Stimulated activated CD4-positive, alpha-beta T cell treated with anti-CD3 and anti-CD28 coated beads, Interleukin-1b, Interleukin-23, amount 100 ng/mL, for 48 hours (primary cell): ENCODE results near the gene RPUSD2.

ENCODE experiments used
- DNase-seq: peaks from one replicate; pipeline ENCODE4 v3.0.0-alpha.2; 2020

Gene RPUSD2, protein sequence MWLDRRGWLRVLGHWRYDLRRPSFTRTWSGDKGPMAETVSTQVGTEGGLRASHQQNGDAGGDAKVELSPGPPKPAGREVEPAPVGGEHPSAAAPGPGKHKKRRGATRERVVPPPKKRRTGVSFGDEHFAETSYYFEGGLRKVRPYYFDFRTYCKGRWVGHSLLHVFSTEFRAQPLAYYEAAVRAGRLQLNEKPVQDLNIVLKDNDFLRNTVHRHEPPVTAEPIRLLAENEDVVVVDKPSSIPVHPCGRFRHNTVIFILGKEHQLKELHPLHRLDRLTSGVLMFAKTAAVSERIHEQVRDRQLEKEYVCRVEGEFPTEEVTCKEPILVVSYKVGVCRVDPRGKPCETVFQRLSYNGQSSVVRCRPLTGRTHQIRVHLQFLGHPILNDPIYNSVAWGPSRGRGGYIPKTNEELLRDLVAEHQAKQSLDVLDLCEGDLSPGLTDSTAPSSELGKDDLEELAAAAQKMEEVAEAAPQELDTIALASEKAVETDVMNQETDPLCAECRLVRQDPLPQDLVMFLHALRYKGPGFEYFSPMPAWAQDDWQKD

DNA sequence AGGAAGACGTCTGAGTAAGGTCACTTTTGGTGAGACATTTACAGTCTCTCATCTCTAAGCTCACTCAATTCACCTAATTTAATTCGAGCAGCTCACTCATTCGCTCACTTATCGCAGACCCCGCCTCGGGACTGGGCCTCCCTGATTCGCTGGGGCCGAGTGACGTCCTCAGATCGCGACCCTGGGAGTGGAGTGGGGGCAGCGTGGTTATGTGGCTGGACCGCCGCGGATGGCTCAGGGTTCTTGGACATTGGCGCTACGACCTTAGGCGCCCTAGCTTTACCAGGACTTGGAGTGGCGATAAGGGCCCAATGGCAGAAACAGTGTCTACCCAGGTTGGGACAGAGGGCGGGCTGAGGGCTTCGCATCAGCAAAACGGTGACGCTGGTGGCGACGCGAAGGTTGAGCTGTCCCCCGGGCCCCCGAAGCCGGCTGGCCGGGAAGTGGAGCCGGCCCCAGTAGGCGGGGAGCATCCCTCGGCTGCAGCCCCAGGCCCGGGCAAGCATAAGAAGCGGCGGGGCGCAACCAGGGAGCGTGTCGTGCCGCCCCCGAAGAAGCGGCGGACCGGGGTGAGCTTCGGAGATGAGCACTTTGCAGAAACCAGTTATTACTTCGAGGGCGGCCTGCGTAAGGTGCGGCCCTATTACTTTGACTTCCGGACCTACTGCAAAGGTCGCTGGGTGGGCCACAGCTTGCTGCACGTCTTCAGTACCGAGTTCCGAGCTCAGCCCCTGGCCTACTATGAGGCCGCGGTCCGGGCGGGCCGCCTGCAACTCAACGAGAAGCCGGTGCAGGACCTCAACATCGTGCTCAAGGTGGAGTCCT lies at the start of gene RPUSD2:
RPUSD2 (plus strand) TSS at position 171 of the 825 bp plus-strand sequence; CDS start at position 210, 39 bp downstream.
- DNase-seq: peak; percentile 94

DNA sequence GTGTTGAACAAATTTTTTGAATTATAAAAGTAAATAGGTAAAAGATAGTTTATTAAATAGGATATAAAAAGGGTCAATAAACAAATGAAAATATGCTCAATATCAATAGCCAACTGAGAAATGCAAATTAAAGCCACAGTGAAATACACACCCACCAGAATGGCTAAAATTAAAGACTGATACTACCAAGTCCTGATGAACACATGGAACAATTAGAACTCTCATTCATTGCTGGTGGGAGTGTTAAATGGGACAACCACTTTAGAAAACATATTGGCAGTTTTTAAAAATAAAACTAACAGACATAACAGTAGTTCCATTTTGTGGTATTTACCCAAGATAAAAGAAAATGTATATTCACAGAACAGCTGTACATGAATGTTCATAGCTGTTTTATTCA lies 45.5 kb upstream of the RPUSD2 start:
- DNase-seq: no peak

DNA sequence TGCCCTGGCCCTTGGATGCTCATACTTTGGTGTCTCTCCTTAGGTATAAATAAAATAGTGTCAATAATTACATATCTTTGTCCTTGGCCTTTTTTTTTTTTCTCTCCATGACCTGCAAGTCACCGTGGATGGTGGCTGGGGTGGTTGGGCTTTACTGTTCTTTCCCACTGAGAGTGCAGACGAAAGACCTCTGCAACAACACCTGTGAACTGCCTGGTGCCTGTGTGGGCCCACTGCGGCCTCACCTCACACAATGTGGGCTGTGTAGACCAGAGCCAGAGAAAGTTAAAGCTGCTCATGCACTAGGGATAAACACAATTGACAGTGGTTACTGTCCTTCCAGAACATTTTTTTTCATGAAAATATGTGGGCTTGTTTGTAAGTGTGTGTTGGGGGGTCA lies 43.2 kb upstream of the RPUSD2 start:
- DNase-seq: no peak

DNA sequence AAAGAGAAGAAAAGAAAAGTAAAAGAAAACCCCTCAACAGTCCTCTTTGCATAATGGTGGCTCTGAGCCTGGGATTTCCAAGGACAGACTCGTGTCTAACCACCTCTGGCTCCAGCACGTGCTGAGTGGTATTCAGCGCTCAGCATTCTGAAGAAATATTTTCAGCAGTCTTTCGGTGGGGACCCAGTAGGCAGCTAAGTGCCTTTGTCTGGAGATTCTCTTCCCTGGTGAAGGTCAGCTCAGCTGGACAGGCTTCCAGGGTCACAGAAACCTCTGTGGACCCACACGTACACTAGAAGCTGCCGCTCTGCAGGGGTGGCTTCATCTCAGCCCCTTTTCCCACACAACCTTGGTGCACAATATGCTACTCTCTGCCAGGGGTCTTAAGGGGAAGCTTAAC lies 40.3 kb upstream of the RPUSD2 start:
- DNase-seq: no peak

DNA sequence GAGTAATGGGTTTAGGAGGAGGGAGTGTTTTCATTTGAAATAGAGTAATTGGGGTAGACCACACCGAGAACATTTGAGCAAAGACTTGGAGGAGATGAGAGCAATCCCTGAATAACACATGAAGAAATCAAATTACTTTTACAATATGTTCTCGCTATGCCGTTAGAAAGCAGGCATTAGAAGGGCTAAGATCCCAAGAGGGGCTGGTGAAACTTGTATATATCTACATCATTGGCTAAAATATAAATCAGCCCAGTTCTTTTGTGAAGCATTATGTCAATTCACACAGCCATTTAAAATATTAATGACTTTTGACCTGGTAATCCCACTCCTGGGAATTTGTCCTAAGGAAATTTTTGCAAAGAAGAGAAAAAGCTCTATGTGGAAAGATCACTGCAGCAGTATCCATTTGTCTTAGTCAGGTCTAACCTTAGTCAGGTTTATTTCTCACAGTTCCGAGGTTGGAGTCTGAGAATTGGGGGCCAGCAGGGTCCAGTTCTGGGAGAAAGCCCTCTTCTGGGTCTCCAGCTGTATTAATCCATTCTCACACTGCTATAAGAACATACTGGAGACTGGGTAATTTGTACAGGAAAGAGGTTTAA lies 35.2 kb upstream of the RPUSD2 start:
- no peak for DNase-seq

DNA sequence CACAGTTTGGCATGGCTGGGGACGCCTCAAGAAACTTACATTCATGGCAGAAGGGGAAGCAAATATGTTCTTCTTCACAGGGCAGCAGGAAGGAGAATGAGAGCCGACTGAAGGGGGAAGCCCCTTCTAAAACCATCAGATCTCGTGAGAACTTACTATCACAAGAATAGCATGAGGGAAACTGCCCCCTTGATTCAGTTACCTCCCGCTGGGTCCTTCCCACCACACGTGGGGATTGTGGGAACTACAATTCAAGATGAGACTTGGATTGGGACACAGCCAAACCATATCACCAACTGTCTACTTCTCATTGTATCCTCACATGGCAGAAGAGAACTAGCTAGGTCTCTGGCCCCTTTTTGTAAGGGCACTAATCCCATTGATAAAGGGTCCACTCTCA lies 34.7 kb upstream of the RPUSD2 start:
- no peak for DNase-seq

DNA sequence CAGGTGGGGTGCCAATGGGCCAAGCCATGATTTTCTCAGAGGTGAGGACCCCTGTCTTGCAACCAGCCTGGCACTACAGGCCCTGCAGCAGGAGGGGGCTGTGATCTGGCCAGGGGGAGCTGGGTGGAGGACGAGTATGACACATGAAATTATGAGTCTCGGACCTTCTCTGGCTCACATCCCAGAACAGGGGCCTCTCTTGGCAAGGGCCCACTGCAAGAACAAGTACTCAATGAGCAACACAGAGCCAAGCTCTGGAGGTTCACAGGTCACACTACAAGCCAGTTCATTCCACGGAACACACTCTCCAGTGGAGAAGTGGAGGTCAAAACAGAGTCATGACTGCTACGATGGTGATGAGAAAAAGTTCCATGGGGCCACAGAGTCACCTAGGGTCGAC lies 32.6 kb upstream of the RPUSD2 start:
- DNase-seq: no peak

DNA sequence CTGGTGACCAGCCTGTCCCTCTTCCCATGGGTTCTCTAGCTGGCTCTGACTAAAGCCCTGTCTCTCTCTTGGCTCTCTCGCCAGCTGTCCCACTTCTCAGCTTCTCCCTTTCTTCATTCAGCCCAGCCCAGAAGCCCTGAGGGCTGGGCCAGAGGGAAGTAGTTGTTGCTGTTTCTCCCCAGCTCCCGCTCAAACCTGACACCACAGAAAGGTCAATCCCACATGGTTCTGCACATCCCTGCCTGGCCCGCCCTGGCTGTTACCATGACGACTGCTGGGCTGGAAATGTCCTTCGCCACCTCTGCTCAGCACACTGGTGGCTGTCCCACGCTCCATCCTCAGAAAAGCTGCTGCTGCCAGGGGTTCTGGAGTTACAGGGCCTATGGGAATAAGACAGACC lies 30.1 kb upstream of the RPUSD2 start:
- DNase-seq: no peak

DNA sequence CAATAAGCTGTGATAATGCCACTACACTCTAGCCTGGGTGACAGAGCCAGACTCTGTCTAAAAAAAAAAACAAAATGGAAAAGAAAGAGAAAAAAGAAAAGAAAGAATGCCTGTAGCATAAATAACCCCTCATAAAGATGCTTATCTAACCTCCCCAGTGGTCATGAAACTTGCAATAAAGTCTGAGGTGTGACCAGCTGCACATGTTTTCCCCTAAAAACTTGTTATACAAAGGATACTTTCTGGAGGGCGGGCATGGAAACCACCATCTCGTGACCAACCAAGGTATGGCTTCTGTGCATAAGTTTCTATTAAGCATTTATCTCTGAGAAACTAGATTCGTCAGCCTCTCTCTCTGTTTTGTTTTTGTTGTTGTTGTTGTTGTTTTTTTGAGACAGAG lies 26.0 kb upstream of the RPUSD2 start:
- DNase-seq: no peak

DNA sequence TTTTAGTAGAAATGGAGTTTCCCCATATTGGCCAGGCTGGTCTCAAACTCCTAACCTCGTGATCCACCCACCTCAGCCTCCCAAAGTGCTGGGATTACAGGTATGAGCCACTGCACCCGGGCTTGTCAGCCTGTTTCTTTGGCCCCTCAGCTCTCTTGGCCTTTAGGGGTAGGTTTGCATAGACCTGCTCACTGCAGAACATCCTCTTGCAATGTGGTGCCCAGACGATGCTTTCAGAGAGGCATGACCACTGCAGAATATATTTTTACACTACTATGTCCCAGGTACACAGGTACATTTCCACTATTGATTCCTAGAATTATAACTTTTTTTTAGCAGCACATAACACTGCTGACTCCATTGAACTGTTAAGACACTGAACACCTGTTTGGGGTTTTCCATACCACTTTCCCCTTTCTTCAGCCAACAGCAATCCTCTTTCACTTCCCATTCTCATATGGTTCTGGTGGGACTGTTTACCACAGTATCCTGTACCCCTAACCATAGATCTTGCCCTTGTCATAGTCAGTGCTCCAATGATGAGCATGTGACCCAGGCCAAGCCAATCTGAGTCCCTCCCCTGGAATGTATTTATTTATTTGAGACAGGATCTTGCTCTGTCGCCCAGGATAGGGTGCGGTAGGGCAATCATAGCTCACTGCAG lies 25.3 kb upstream of the RPUSD2 start:
- no peak for DNase-seq

DNA sequence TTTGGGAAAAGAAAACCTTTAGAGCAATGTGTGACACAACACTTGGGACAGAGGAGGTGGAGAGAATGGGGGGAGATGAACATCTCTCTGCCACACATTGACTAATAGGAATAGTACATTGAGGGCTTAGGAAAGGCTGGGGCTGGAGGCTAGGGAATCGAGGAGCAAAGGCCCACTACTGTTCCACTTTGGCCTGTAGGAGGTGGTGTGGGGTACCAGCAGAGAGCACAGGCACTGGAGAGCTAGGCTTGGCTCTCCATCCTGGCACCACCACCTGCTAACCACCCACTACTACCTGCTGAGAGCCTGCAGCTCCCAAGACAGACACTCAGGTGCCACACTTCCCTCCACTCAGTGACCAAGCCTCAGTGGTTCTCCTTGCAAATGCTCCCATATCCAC lies 23.6 kb upstream of the RPUSD2 start:
- DNase-seq: no peak

DNA sequence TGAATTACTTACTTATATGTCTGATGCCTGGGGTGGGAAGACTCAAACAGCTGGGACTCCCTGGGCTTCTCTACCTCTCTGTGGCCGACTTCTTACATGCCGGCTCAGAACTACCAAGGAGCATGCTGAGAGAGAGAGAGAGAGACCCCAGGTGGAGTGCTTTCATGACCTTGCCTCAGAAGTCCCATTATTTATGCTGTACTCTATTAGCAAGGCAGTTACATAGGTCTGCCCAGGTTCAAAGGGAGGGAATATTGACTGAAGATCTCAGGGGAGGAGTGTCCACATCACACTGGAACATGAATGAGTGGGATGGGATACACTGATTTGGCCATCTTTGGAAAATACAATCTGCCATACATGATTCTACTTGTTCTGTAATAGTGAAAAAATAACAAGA lies 20.5 kb upstream of the RPUSD2 start:
- no peak for DNase-seq

DNA sequence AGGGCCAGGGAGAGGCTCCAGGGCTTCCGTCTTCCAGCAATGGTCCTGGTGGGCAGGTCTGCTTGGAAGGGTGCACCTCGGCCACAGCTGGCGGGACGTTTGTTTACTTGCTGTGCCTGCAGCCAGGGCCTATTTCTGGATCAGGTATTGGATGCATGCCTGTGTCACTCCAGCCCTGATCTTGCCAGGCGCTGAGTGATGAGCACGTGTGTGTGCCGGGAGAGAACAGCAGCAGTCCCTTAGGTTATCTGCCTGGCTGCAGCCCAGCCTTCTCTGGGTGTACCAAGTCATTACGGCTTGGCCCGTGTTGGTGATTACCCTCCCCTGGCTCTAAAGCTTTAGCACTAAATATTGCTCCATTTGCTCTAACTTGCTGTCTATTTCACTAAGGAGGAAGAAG lies 19.2 kb upstream of the RPUSD2 start:
- DNase-seq: no peak

DNA sequence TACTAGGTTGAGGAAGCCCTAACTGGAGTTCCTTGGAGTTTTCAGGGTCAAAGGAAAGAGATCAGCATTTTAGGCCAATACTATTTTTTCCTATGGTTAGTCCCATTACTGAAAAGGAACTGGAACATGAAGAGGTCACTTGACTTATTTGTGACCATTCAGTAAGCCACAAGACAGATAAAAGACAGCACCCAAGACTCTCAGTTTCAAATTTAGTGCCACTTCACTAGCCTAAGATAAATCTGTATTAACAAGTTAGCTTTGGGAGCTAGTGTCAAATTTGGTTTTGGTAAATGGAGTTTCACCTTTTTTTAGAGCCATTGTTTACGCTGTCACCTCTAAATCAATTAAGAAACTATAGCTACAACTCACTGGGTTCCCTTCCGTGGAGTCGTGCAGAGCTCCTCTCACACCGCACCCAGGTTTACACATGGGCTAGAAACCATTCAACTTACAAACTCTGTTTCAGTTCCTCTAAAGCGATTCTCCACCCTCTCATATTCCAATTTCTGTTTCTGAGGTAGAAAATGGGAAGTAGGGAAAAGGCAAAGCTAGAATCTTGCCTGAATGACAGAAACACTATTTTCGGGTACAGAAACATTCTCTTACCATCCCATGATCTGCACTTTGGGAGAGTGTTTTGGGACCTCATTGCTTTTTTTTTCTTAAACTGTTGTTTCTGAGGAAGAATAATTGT lies 18.6 kb upstream of the RPUSD2 start:
- DNase-seq: no peak

DNA sequence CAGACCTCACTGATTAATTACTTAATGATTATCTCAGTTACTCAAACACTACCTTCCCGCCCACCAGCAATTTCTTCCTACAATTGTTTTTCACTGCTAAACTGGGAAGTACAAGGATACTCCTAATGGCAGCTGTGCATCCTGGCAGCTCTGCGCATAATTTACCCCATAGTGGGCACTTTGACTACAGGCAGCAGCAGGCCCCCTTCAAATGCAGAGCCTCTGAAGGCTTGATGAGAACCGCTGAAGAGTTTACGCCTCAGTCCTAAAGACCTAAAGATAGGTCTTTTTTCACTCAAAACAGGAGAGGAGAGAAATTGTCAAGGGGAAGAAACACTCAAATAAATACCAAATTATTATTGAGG lies 15.0 kb upstream of the RPUSD2 start:
- DNase-seq: no peak

DNA sequence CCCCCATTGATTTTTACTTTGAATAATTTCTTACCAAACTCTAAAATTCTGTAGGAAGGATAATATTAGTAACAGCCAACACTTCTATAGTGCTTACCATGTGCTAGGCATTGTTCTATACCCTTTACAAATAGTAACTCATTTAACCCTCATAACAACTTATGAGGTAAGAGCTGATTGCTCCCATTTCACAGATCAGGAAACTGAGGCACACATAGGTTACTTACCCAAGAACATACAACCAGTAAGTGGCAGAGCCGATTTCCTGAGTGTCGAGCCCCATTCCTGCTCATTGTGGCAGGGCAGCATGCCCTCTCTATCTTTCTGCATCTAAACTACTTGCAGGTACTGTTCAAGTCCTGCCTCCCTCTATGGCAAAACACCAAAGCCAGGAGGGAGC lies 13.2 kb upstream of the RPUSD2 start:
- DNase-seq: no peak

DNA sequence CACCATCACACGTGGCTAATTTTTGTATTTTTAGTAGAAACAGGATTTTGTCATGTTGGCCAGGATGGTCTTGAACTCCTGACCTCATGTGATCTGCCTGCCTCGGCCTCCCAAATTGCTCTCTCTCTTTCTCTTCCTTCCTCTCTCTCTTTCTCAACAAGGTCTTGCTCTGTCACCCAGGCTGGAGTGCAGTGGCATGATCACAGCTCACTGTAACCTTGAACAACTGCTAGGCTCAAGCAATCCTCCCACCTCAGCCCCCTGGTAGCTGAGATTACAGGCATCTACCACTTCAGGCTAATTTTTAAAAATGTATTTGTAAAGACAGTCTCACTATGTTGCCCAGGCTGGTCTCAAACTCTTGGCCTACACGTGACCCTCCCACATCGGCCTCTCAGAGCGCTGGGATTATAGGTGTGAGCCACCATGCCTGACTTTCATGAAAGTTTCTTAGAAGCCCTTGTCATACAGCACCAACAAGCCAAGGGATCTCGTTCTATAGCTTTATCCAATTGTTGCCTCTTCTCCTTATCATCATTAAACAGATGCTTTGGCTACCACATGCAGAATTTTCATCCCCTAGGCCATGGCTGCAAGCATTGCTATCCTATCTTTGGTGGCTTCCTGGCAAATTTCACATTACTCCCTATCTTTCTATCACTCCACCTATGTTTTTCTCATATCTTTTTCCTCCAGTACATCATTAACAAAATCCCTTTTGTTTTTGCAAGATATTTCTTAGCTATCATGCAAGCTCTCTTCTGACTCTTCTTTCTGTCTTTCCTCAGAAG lies 10.0 kb upstream of the RPUSD2 start:
- no peak for DNase-seq

DNA sequence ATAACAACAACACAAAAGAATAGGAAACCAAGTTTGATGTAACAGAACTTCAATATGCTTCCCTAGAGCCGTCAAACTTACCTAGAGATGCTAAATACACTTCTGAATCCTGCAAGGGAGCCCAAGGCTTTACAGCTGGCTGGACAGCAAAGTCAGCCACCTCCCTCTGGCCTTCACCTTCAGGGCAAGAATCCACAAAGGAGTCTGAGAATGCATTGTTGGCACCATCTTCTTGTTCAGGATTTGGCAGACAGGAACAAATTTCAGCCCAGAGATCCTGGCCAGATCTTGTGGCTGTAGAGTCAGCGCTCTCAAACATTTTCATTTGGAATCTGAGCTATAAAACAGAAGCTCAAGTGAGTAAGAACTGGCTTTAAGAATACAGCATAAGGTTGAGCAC lies 6.4 kb upstream of the RPUSD2 start:
- no peak for DNase-seq

DNA sequence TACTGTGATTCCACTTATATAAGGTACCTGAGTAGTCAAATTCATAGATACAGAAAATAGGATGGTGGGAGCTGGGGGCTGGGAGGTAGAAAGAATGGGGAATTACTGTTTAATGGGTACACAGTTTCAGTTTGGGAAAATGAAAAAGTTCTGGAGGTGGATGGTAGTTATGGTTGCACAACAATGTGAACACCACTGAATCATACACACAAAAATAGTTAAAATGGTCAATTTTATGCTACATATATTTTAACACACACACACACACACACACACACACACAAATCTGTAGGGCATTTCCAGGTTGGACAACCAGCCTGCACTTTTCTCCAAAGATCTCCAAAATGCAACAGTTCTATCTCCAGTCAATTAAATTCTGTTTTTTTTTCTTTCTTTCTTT lies 5.7 kb upstream of the RPUSD2 start:
- DNase-seq: no peak

DNA sequence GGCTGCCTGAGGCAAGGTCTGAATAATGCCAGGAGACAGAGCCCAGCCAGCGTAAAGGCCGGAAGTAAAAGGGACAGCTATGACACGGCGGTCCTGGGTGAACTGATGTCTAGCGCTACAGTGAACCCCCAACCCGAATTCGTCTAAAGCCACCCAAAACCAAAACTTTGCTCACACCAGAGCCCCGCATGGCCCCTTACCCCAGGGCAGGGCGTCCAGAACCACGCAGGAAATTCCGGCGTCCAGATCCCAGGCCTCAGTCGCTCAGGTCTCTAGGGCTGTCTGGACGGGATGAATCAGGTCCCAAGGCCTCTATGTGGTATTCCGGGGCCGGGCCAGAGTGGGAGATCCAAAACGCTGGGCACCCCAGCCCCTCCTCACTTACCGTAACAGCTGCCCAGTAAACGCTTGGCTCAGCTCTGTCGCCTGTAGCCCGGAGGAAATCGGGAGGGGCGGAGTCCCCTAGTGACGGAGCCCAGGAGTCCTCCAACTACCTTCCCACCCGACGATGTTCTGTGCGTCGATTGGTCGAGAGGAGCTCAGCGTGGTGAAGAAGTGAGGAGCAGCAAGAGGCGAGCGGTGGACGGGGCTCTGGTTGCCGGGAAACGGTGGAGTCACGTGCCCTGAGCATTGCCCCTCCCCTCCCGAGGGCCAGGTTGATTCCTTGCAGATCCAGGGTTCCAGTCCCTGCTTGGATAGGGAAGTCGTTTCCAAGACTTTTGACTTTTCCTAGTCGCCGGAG lies 4.3 kb upstream of the RPUSD2 start, which contains the start of gene CCDC32:
CCDC32 (minus strand) TSS at position 452 of the 742 bp plus-strand sequence. CDS start 2,027 bp downstream, outside the sequence.
- peak; percentile 97 for DNase-seq
